SU-DHL-6 (cell line): Measurements from ENCODE around the gene PRLR.

ENCODE experiments used
- EZH2phosphoT487 ChIP-seq: fragments of 200-600 bp; sonication (generic), shearing (Covaris generic); conservative IDR thresholded peaks from 2 replicates; pipeline ENCODE4 v1.6.1; 2018; ENCODE audit warnings: mild to moderate bottlenecking, antibody characterized with exemption, low read length, moderate library complexity, mixed read lengths
- TF ChIP-seq, protein P1 (sequence below): fragments of 200-600 bp; sonication (generic); IDR thresholded peaks from one replicate; pipeline ENCODE4 v1.5.1; 2017; ENCODE audit warnings: antibody characterized with exemption, mild to moderate bottlenecking, low read length, moderate library complexity; ENCODE audit not compliant: insufficient read depth, poor library complexity, severe bottlenecking

DNA sequence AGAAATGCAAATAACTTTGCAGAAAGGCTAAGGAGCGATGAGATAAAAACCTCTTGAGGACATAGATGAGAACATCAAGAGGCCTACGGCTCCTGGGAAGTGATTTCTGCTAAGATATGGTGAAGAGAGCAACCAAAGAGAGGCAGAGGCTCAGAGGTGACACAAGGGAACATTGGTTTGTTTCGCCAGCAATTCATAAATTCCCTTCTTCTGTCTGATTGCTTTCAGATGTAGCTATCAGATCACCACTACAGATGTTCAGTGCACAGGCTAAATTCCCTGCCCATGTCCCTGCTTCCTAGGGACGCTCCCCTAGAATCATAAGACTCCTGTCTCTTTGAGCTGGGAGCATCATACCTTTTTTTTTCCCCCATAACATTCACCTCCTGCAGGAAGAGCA, 193.8 kb downstream of the PRLR start:
- TF ChIP-seq, protein P1, sequence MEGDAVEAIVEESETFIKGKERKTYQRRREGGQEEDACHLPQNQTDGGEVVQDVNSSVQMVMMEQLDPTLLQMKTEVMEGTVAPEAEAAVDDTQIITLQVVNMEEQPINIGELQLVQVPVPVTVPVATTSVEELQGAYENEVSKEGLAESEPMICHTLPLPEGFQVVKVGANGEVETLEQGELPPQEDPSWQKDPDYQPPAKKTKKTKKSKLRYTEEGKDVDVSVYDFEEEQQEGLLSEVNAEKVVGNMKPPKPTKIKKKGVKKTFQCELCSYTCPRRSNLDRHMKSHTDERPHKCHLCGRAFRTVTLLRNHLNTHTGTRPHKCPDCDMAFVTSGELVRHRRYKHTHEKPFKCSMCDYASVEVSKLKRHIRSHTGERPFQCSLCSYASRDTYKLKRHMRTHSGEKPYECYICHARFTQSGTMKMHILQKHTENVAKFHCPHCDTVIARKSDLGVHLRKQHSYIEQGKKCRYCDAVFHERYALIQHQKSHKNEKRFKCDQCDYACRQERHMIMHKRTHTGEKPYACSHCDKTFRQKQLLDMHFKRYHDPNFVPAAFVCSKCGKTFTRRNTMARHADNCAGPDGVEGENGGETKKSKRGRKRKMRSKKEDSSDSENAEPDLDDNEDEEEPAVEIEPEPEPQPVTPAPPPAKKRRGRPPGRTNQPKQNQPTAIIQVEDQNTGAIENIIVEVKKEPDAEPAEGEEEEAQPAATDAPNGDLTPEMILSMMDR: no peak
- TF ChIP-seq EZH2phosphoT487: no peak
